Ramos (cell line): Measurements from ENCODE around the gene CLEC18C.
"Not testable (repeated sequence)": the region's sequence is repeated elsewhere in the genome, so short reads cannot be mapped to it uniquely, and the experiment has no call there.

Source experiments
- in situ Hi-C: fragments of 300-500 bp; cut with MboI; formaldehyde crosslinking; loops from one replicate; pipeline ENCODE4 v1.14.3; 2022; ENCODE audit warnings: low sequenced_read_pairs; ENCODE audit not compliant: unreplicated experiment

Gene CLEC18C

DNA sequence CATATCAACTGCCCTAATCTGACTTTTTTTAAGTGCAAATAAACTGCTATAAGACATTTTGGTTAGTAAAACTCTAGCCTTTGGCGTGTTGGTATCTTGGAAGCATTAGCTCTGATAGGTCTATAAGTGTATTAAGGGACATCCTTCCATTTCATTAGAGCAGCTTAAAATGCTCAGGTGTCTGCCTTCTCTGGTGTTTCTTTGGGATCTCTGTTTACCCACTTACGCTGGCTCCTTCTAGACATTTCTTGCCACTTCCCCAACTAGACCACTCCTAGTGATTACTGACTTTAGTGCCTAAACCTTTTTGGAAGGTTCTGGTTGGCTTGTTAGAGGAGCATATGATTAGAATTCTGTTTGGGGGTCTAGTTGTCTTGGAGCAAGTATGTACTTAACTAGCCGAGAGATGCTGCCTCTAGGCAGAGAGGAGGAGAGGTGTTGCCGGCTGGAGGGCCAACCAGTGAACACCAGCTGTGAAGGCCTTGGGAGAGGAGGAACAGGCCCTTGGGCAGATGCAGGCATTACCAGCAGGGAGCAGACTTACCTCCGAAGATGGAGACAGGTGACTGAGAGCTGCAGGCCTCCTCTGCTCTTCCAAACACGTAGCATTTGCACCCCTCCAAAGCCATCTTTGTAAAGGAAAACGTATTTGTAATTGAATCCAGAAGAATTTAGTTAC lies 15.2 kb upstream of the CLEC18C start:
- in situ Hi-C loops, result no loop called here

DNA sequence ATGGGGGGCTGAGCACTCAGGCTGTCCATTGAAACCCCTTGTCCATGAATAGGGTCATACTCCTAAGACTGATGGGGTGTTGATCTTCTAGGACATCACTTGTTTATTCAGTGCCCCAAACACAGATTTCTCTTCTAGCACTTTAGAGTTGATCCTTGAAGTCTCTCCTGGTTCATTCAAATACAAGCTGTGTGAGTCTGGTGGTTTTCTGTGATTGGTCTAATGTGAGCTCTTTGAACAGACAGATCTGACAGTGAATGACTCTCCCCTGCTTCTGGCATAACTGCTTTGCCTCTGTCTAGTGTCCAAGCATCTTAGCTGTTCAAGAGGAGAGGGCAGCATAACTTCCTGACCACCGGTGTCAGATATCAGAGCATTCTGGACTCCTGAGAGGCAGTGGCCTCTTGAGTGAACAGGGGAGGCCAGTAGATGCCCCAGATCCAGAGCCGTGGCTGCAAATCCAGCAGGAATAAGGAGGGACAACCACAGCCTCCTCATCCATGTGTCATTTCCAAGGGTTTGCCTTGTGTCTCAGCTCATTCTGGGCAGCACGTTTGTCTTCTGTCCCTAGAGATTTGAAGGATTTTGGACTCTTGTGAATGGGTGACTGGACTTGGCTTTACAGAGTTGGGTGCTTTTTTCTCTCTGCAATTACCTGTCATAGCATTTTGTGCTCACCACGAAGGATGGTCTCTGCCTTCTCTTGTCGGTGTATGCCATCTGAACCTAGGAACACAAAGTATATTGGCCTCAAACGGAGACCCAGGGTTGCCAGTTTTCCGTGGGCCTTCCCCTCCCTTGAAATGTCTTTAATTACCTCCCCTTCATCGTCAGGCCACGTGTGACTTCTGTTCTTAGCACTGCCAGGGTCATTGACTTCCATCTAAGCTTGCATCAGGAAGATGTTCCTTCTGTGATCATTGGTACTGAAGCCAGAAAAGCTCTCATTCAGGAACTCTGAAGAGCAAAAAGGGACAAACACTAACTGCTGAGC lies 13.9 kb upstream of the CLEC18C start:
- in situ Hi-C loops, result no loop called here

DNA sequence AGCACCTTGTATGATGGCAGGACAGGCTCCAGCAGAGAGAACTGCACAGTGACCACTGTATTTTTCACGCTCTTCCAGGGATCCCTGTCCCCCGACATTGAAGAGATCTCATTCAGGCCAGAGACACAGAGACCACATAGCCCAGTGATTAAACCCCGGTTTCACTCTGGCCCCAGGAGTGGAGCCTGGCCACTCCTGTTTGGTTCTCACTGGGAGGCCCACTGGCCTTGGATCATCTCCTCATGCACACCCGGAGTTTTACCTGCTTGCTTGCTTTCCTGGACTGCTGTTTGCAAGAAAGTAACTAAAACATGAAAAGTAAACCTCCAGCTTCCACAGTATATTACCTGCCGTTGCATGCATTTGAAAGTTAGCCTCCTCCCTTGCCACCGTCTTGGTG lies 13.2 kb upstream of the CLEC18C start:
- in situ Hi-C loops, result no loop called here

DNA sequence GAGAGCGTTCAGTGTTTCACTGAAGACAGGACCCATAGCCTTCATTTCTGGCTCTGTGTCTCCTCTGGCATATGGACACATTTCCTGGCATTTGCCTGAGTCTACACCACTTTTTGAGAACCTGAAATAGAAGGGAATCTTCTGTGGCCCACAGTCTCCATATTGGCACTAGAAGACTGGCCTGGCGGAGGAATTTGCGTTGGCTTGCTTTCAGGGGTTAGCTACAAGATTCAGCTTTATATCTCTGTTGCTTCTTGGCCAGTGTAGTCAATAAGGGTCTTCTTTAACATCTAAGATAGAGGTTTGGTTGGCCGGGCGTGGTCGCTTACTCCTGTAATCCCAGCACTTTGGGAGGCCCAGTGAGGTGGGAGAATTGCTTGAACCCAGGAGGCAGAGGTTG lies 12.8 kb upstream of the CLEC18C start:
- in situ Hi-C loops, result no loop called here

DNA sequence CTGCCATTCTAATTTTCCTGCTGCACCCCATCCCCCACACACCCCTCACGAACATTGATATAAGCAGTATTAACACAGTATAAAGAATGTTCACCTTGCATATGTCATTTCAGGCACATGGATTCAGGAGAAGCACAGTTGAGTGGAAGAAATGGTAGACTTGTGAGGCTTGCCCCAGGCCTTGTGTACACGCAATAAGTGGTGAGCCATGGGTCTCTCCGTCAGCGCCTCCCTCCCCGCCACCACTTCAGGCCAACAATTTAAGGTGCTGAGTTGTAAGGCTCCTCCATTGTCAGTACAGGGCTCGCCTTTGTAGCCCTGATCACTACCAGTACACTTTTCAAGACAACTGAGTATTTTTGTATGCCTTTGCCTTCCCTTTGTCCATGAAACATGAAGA lies 12.2 kb upstream of the CLEC18C start:
- in situ Hi-C loops, result no loop called here

DNA sequence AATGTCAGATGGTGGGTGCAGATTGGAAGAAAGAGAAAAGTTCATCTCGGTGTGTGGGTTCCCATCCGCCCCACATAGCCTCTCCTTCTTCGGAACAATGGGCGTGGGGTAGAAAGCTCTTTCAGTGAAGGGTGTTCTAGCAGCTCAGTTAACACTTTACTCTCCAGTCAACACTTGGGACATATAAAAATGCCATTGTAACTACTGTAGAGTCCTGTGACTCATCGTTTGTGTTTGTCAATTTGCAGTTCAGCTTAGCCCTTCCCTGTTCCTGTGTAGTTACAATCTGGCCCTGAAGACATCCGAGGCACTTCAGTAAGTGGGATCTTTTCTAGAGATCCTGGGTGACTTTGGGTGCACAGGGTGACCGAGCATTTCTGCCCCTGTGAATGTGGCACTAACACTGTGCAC lies 11.5 kb upstream of the CLEC18C start:
- in situ Hi-C loops, result no loop called here

DNA sequence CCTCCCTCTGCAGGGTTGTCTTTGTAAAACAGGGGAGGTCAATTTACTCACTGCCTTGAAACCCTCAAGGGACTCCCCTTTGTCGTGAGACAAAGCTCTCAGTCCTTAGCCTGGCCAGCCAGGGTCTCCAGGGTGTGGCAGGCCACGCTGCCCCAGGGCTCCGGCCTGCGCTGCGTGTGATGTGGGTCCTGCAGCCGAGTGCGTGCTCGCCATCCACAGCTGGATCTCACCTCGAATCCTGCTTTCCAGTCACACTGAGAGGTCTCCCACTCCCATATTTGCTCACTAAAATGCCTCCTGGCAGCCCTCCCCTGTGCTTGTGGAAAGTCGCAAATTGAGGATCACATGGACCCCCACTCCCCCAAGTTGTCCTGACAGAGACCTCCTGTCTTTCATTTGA lies 10.0 kb upstream of the CLEC18C start:
- in situ Hi-C loops, result no loop called here

DNA sequence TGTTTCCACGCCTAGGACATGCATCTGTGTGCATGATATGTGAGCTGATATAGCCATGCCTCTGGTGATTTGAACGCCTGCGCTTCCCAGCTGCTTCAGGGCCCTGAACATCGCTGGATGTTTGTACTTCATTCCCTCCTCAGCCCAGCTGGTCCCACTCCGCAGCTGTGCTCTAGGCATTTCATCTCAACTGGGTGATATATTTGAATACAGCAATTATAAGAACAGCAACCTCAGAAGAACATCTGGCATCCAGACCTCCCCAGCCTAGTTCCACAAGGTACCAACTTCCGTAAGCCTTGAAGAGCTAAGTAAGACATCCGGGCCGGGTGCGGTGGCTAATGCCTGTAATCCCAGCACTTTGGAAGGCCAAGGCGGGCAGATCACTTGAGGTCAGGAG lies 6.9 kb upstream of the CLEC18C start:
- in situ Hi-C loops, result not testable (repeated sequence)

DNA sequence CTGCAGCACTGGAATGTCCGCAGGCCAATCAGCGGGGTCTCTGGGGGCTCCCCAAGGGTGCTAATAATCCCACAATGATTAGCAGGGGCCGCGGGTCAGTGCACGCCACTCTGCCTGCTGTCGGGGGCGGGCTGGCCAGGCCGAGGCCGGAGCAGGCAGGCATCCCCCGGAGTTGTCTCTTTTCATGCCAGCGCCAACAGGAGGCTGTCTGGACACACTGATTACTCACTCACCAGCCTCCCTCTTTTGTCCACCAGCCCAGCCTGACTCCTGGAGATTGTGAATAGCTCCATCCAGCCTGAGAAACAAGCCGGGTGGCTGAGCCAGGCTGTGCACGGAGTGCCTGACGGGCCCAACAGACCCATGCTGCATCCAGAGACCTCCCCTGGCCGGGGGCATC lies 329 bp downstream of the CLEC18C start:
- in situ Hi-C loops, result not testable (repeated sequence)

DNA sequence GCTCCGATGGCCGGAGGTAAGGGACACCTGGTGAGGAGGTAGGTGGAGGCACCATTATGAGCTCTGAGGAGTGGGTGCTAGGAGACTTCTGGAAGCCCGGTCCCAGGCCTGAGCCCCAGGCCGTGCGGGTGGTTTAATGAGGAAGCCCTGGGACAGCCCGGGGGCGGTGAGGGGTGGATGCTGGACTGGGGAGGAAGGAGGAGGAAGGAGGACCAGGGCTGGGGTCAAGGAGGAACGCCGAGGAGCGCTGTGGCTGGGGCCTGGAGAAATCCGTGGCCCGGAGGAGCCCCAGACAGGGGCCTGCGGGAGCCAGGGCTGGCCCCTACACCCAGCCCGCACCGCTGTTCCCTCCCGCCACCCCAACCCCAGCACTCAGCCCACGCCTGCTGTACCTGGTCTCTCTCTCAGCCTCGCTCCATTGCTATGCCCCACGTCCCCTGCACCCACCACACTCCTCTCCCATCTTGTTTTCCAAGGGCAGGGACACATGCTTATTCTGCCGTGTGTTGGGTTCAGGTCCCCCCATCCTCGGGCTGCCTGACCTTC lies 873 bp downstream of the CLEC18C start:
- in situ Hi-C loops, result not testable (repeated sequence)

DNA sequence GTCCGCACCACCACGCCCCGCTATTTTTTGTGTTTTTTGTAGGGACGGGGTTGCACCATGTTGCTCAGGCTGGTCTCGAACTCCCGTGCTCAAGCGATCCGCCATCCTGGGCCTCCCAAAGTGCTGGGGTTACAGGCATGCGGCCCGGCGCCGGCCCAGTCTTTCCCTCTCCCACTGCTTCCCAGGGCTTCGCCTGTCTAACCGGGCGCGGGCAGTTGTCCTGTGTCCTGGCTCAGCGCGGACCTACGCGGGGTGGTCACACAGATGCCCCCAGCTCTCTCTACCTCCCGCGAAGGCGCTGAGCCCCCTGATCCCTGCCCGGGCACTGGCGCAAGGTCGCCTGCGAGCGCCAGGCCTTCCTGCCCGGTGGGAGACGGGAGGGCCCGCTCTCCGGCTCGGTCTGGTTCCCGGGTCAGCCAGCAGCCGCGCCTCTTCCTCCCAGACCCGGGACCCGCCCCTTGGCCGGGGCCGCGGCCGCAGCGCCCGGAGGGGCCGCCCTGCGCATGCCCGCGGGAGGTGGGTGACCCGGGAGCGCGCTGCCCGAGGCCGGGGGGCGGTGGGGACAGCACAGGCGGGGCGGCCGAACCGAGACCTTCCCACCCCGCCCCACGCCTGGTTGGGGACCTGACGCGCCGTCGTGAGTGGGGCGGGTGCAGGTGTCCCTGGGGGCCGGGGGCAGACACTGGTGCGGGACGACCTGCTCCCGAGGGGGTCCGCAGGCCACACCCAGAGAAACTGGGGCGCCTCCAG lies 14.4 kb downstream of the CLEC18C start:
- in situ Hi-C loops, result not testable (repeated sequence)

DNA sequence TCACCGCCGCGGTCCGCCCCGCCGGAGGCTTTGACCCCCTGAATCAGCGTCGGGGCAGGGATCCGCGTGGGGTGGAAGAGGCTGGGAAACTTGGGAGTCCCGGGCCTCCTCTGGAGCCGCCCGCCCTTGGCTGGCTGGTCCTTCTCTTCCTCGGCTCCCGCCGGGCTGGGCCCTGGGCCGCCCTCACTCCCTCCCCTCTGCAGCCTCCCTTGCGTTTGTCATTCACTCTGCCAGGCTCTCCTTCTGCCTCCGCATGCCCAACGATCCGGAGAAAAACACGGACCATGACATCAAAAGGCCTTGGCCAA lies 15.0 kb downstream of the CLEC18C start:
- in situ Hi-C loops, result not testable (repeated sequence)

DNA sequence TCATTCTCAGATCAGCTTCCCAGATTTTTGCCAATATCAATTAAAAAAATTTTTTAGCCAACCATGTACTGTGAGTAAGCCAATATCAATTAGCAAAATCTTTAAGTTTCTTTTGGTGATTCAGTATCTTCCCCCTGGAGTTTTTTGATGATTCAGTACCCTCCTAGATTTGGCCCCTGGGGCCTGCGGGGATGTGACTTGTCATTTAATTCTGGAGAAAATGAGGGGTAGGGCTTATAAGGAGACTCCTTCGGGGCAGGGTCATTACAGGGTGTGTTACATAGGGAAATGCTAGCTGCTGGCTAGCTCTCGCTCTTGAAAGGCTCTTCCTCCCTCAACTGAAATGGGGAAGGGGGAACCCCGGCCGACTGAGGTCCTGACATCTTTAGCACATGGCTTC lies 17.0 kb downstream of the CLEC18C start:
- in situ Hi-C loops, result not testable (repeated sequence)

DNA sequence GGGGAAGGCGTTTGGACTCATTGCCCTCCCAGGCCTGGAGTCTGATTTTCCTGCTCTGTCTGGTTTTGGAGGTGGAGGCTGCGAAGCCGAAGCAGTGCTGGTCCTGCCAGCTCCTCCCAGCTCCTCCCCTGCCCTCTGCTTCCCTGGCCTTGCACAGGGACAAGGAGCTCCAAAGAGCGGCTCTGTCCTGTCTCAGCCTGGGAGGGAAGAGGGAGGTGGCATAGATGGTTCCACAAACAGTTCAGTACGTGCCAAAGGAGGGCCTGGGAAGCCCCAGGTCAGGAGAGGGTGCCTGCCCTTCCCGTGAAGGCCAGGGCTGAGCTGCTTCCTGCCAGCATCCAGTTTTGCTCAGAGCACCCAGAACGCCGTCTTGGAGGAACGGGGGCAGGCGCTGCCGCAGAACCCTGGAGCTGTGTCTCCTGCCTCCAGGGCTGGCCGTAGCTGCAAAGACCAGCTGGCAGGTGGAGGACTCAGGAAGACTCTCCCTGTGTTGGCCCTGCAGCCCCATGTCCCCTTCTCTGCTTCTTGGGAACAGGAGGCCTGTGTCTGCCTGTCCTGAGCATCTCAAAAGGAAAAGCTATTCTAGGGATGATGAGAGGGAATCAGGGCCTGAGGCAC lies 23.2 kb downstream of the CLEC18C start:
- in situ Hi-C loops, result not testable (repeated sequence)

DNA sequence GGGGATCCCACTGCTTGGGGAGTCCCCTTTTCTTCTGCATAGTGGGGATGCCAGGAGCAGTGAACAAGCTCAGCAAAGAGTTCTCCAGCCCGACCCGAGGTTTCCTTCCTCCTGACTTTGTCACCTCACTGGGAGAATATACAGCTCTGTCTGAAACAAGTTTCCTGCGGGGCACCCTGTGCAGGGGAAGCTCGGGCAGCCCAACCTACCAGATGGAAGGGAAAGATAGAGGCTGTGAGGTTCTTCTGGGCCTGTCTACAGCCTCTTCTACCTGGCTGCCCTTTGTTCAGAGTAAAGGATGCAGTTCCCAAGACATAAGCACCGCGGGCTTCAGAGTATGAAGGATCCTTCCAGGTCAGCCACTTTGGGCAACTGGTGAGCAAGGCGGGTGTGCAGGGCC lies 24.0 kb downstream of the CLEC18C start:
- in situ Hi-C loops, result not testable (repeated sequence)

DNA sequence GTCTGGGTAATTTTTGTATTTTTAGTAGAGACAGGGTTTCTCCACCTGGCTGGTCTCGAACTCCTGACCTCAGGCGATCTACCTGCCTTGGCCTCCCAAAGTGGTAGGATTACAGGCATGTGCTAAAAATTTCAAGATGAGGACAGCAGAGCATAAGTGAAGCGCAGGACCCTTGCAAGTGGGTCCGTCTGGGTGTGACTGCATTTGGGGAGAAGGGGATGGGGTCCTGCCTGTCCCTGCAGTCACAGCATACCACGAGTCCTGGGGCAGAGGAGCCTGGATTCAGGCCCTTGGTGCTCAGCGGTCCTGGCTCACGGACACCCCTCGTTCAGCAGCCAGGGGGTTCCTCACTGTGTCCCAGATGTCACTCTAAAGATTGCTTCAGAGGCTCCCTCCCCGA lies 24.6 kb downstream of the CLEC18C start:
- in situ Hi-C loops, result not testable (repeated sequence)

DNA sequence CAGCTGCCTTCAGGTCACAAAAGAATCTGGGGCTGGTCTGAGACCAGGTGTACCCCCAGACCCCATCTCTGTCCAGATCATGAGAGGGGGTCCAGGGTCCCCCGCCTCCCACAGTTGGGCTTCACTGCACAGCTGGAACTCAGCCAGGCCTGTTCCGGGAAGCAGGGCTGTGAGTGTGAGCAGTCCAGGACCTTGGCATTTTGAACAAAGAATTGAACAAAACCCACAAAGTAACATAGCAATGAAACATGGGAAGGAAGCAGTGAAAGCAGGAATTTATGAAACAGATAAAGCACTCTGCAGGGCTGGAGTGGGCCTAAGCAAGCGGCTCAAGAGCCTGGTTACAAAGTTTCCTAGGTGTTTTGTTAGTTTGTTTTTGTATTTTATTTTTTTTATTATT lies 25.1 kb downstream of the CLEC18C start:
- in situ Hi-C loops, result not testable (repeated sequence)

DNA sequence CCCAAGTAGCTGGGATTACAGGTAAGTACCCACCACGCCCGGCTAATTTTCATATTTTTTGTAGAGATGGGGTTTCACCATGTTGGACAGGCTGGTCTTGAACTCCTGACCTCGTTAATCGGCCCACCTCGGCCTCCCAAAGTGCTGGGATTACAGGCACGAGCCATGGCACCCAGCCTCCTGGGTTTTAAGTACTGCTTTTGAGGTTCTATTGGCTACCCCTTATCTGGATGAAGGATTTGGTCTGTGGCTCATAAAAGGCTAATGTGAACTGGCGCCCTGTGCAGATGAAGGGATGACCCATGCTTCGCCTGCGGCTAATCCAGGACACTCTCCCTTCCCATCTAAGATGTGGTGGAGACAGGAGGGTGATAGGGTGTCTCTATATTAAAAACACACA lies 25.6 kb downstream of the CLEC18C start:
- in situ Hi-C loops, result not testable (repeated sequence)

DNA sequence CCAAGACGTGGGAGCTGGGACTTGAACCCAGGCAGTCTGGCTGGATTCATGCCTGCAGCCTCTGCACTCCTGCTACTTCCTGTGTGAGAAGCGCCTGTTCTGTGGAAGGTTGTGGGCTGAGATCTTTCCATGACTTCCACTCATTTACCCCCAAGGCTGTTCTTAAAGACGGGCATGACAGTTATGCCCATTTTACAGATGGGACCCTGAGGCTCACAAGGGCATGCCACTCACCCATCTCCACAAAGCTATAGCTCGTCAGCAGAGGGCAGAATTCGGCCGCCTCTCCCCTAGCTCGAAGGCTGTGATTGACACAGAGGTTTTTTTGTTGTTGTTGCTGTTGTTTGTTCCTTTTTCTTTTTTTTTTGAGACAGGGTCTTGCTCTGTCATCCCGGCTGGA lies 26.5 kb downstream of the CLEC18C start:
- in situ Hi-C loops, result not testable (repeated sequence)

DNA sequence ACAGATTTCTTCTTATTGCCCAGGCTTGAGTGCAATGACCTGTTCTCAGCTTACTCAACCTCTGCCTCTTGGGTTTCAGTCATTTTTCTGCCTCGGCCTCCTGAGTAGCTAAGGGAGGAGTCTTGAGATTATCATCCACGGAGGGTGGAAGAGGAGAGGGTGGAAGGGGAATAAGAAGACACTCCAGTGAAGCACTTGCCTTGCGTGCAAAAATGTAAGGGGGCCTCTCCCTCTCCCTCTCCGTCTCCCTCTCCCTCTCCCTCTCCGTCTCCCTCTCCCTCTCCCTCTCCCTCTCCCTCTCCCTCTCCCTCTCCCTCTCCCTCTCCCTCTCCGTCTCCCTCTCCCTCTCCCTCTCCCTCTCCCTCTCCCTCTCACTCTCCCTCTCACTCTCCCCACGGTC lies 29.9 kb downstream of the CLEC18C start:
- in situ Hi-C loops, result not testable (repeated sequence)
